Endothelial cell of umbilical vein (primary cell): Measurements from ENCODE around the gene TRIM45. TPM values are rescaled to one million over a fixed set of nuclear protein-coding genes. Genes with fewer than 3 reads are reported as not detected.

Experiments
- BruUV-seq: library from RNA; stranded (reverse); fragments of 400-500 nt; replicated peaks from 2 replicates; lab custom pipeline; 2021; lab: Mats Ljungman, UMichigan
- CTCF ChIA-PET: fragments of 300-600, 350-600 bp; sonication (Branson Sonifier 250); formaldehyde crosslinking; loops from one replicate; lab custom pipeline; 2021; ENCODE audit warnings: antibody characterized with exemption, inconsistent platforms; lab: Charles Lee
- POLR2A ChIA-PET: fragments of 300-600, 350-600 bp; sonication (Branson Sonifier 250); formaldehyde crosslinking; loops from one replicate; lab custom pipeline; 2021; ENCODE audit warnings: antibody characterized with exemption, inconsistent platforms; lab: Charles Lee
- DNase-seq: peaks from one replicate; pipeline ENCODE4 v3.0.0-alpha.2; 2011; ENCODE audit warnings: low read depth, low spot score
- FAIRE-seq: peaks from 2 replicates; lab custom pipeline; 2011; peaks lifted over from hg19 to GRCh38; lab: Jason Lieb, UNC
- H2AFZ ChIP-seq: 2 replicates; pipeline ENCODE4 v1.6.0; 2012; ENCODE audit warnings: low read depth, low read length, control low read depth, inconsistent platforms
- H3K27ac ChIP-seq: 2 replicates; pipeline ENCODE4 v1.5.1; 2011; ENCODE audit warnings: low read depth, mild to moderate bottlenecking, control low read depth, low read length, moderate library complexity; ENCODE audit not compliant: insufficient read depth
- H3K27me3 ChIP-seq, 2 experiments: 2 replicates each; pipeline versions ENCODE4 v1.6.0 to v1.6.1; 2011; ENCODE audit warnings: low read length in 2 of 2, mixed read lengths in 1 of 2; ENCODE audit not compliant: control insufficient read depth in 2 of 2, insufficient read depth in 2 of 2
- H3K36me3 ChIP-seq, 2 experiments: 2 replicates in 1 of 2; 3 replicates in 1 of 2; pipeline ENCODE4 v1.5.1; 2011; ENCODE audit warnings: low read length in 2 of 2, mild to moderate bottlenecking in 1 of 2, moderate library complexity in 1 of 2; ENCODE audit not compliant: control insufficient read depth in 2 of 2, insufficient read depth in 2 of 2; ENCODE audit errors: extremely low read depth in 1 of 2
- H3K4me1 ChIP-seq: 3 replicates; pipeline ENCODE4 v1.5.1; 2011; ENCODE audit warnings: mild to moderate bottlenecking, low read length; ENCODE audit not compliant: control insufficient read depth, insufficient read depth; ENCODE audit errors: extremely low read depth
- H3K4me2 ChIP-seq: 2 replicates; pipeline ENCODE4 v1.6.1; 2011; ENCODE audit warnings: low read length, control low read depth, mixed read lengths; ENCODE audit not compliant: insufficient read depth
- H3K4me3 ChIP-seq, 3 experiments: fragments of 200-600 bp in 1 of 3; sonication (generic), shearing (Covaris generic) in 1 of 3; replicated peaks in 1 of 3; 2 replicates each; pipeline ENCODE4 v1.5.1; 2011 to 2016; ENCODE audit warnings: control low read depth in 3 of 3, low read length in 3 of 3, mild to moderate bottlenecking in 2 of 3, inconsistent platforms in 1 of 3, low read depth in 1 of 3, moderate library complexity in 1 of 3; ENCODE audit not compliant: insufficient read depth in 1 of 3
- H3K79me2 ChIP-seq: 2 replicates; pipeline ENCODE4 v1.6.0; 2012; ENCODE audit warnings: low read length, inconsistent platforms; ENCODE audit not compliant: control insufficient read depth, insufficient read depth
- H3K9ac ChIP-seq: replicated peaks from 2 replicates; pipeline ENCODE3; 2011; ENCODE audit warnings: low read length, control low read depth; ENCODE audit not compliant: insufficient read depth; ENCODE audit errors: extremely low read depth
- H3K9me1 ChIP-seq: replicated peaks from 3 replicates; pipeline ENCODE4 v1.6.0; 2011; ENCODE audit warnings: mild to moderate bottlenecking, low read length; ENCODE audit not compliant: control insufficient read depth, insufficient read depth; ENCODE audit errors: extremely low read depth
- H3K9me3 ChIP-seq: replicated peaks from 2 replicates; pipeline ENCODE4 v1.5.1; 2012; ENCODE audit warnings: low read length, inconsistent platforms; ENCODE audit not compliant: control insufficient read depth, insufficient read depth
- H4K20me1 ChIP-seq: replicated peaks from 2 replicates; pipeline ENCODE3; 2011; ENCODE audit warnings: mild to moderate bottlenecking, low read length; ENCODE audit not compliant: control insufficient read depth, insufficient read depth; ENCODE audit errors: extremely low read depth
- CTCF ChIP-seq, 2 donors: IDR thresholded peaks; 1 replicate in 1 of 2; 2 replicates in 1 of 2; pipeline ENCODE4 v1.5.1; 2011; ENCODE audit warnings: low read length in 2 of 2, mild to moderate bottlenecking in 2 of 2, moderate library complexity in 2 of 2, control low read depth in 1 of 2, inconsistent platforms in 1 of 2, low read depth in 1 of 2; ENCODE audit not compliant: insufficient read depth in 1 of 2; ENCODE audit errors: extremely low read depth in 1 of 2
- EZH2 ChIP-seq: IDR thresholded peaks from 2 replicates; pipeline ENCODE4 v1.6.1; 2012; ENCODE audit warnings: borderline replicate concordance, low read depth, mild to moderate bottlenecking, moderate library complexity, low read length, inconsistent platforms; ENCODE audit not compliant: severe bottlenecking
- FOS ChIP-seq: IDR thresholded peaks from 2 replicates; pipeline ENCODE4 v1.6.1; 2011; ENCODE audit warnings: mild to moderate bottlenecking, low read length, moderate library complexity, borderline replicate concordance; ENCODE audit not compliant: insufficient read depth
- GATA2 ChIP-seq: IDR thresholded peaks from 2 replicates; pipeline ENCODE4 v1.7.0; 2011; ENCODE audit warnings: low read depth, mild to moderate bottlenecking, moderate library complexity, mixed read lengths, low read length; ENCODE audit not compliant: insufficient read length, insufficient read depth
- JUN ChIP-seq: IDR thresholded peaks from 2 replicates; pipeline ENCODE4 v1.6.1; 2011; ENCODE audit warnings: borderline replicate concordance, low read depth; ENCODE audit not compliant: insufficient read length, insufficient read depth
- MAX ChIP-seq: IDR thresholded peaks from 2 replicates; pipeline ENCODE4 v1.6.1; 2011; ENCODE audit not compliant: insufficient read depth, insufficient read length
- MYC ChIP-seq: IDR thresholded peaks from one replicate; pipeline ENCODE4 v1.6.1; 2011; ENCODE audit warnings: mild to moderate bottlenecking, low read depth, low read length
- POLR2A ChIP-seq: IDR thresholded peaks from 2 replicates; pipeline ENCODE4 v1.6.1; 2012; ENCODE audit warnings: low read depth, mild to moderate bottlenecking, control low read depth, low read length
- POLR2AphosphoS5 ChIP-seq: IDR thresholded peaks from 2 replicates; pipeline ENCODE4 v1.6.1; 2012; ENCODE audit warnings: low read depth, mild to moderate bottlenecking, control low read depth, low read length, moderate library complexity; ENCODE audit not compliant: insufficient read depth
- dilution Hi-C: fragments of 300-500 bp; cut with MboI; formaldehyde crosslinking; loops from one replicate; pipeline ENCODE4 v1.15.0; 2019; ENCODE audit warnings: low sequenced_read_pairs; ENCODE audit not compliant: extremely low pct_ligation_motif_present
- intact Hi-C: fragments of 100-400 bp; cut with micrococcal nuclease; formaldehyde crosslinking; loops from one replicate; pipeline ENCODE4 v1.10.0; 2022
- polyA plus RNA-seq, 4 experiments: library from polyadenylated mRNA; depleted of rRNA in 3 of 4; stranded (reverse) in 3 of 4; unstranded in 1 of 4; fragments of >200 nt; gene quantifications; 2 replicates each; pipeline versions ENCODE4 v1.2.1 to v1.2.3, GENCODE V29; 2011 to 2012; ENCODE audit warnings: missing spikeins in 1 of 4
- total RNA-seq: library from RNA; stranded (reverse); gene quantifications from 2 replicates; pipeline ENCODE4 v1.2.3, GENCODE V29; 2021

TRIM45 gene
- total and polyA plus RNA-seq, 2 donors (not counting 3 experiments of a cell fraction or from before 2014, with no cell fraction given): 2.9 to 3.1 TPM

GRCh38 chr1:117116784-117117130 is 4.8 kb downstream of the TRIM45 start:
- POLR2A ChIA-PET: interaction anchor here (0.6 kb wide), 1 partner anchor 60 kb away, joined by 5 read pairs; no protein-coding TSS in a partner anchor
- H3K9ac ChIP-seq: no peak overlapping the region

GRCh38 chr1:117116090-117116783 is 5.3 kb downstream of the TRIM45 start:
- Histone ChIP-seq H3K9ac (no peak overlapping the region), H2AFZ (no peak overlapping the region), H3K4me2 (no peak overlapping the region), H3K9me1 (no peaks in the 10 kb centered on the region), H3K36me3 (no peaks in the 10 kb centered on the region), H3K27ac (no peak overlapping the region), H3K79me2 (no peaks in the 10 kb centered on the region), H3K4me1 (peaks cover 6% of the 10 kb centered on the region), H3K9me3 (no peaks in the 10 kb centered on the region), H3K4me3 (no peak overlapping the region), H4K20me1 (no peaks in the 10 kb centered on the region), H3K27me3 (no peaks in the 10 kb centered on the region)
- TF ChIP-seq JUN (no peak), FOS (no peak), MYC (no peak), MAX (no peak), POLR2A (no peak), CTCF (IDR thresholded peaks at IDR 0.05; ENCODE audit: extremely low read depth in 1 of 2, insufficient read depth in 1 of 2, low read depth in 1 of 2, low read length in 2 of 2) (no peak), GATA2 (no peak), EZH2 (no peak), POLR2AphosphoS5 (no peak)
- dilution Hi-C loops: no loop called here
- FAIRE-seq: no peak
- DNase-seq: no peak
- no TSS peak for BruUV-seq
- CTCF ChIA-PET: interaction anchor here (0.7 to 3.5 kb wide), 6 partner anchors 9 to 780 kb away, joined by 3 to 15 read pairs (median 4); partner anchors contain the start of gene TTF2
- intact Hi-C loops: no loop called here
- POLR2A ChIA-PET: interaction anchor here (0.6 kb wide), 1 partner anchor 60 kb away, joined by 5 read pairs; no protein-coding TSS in a partner anchor

More at GRCh38 chr1:117116784-117117130, 4.8 kb downstream of the TRIM45 start:
- Histone ChIP-seq H4K20me1 (no peaks in the 10 kb centered on the region), H3K27me3 (no peaks in the 10 kb centered on the region), H3K36me3 (no peaks in the 10 kb centered on the region), H3K4me2 (no peak overlapping the region), H2AFZ (no peak overlapping the region), H3K4me3 (no peak overlapping the region), H3K9me1 (no peaks in the 10 kb centered on the region), H3K79me2 (no peaks in the 10 kb centered on the region), H3K4me1 (peaks cover 5% of the 10 kb centered on the region), H3K9me3 (no peaks in the 10 kb centered on the region), H3K27ac (no peak overlapping the region)
- no peak for FAIRE-seq
- DNase-seq: no peak
- dilution Hi-C loops: no loop called here
- CTCF ChIA-PET: interaction anchor here (0.7 to 3.5 kb wide), 4 partner anchors 12 to 779 kb away, joined by 3 to 15 read pairs (median 8); no protein-coding TSS in a partner anchor
- TF ChIP-seq MAX (no peak), MYC (no peak)
- intact Hi-C loops: no loop called here
- BruUV-seq: no TSS peak
